ENCODE measurements around the gene UBL4B. TPM values are rescaled to one million over a fixed set of nuclear protein-coding genes. Genes with fewer than 3 reads are reported as not detected.

UBL4B gene
- total and polyA plus RNA-seq, 2 experiments from 2014 or later: not detected

- H3K27me3 ChIP-seq: peaks cover 47% of the 10 kb centered on the region
- no peak overlapping the region for H2AFZ ChIP-seq
- H3K9me3 ChIP-seq (ENCODE audit: low read depth): no peaks in the 10 kb centered on the region
- DNase-seq (ENCODE audit: low spot score): no peak
- H4K20me1 ChIP-seq (ENCODE audit: insufficient read depth, poor library complexity, severe bottlenecking): no peaks in the 10 kb centered on the region
- H3K4me1 ChIP-seq (ENCODE audit: insufficient read depth): no peaks in the 10 kb centered on the region
- H3K4me2 ChIP-seq: no peak overlapping the region
- H3K4me3 ChIP-seq: no peak overlapping the region
- H3K27ac ChIP-seq: no peak overlapping the region
- no peaks in the 10 kb centered on the region for H3K9me2 ChIP-seq (replicated peaks; ENCODE audit: insufficient read depth)
- H3K79me2 ChIP-seq: no peaks in the 10 kb centered on the region
- H3K36me3 ChIP-seq (replicated peaks; ENCODE audit: insufficient read depth, low read depth): no peaks in the 10 kb centered on the region
- TF ChIP-seq, protein P1, sequence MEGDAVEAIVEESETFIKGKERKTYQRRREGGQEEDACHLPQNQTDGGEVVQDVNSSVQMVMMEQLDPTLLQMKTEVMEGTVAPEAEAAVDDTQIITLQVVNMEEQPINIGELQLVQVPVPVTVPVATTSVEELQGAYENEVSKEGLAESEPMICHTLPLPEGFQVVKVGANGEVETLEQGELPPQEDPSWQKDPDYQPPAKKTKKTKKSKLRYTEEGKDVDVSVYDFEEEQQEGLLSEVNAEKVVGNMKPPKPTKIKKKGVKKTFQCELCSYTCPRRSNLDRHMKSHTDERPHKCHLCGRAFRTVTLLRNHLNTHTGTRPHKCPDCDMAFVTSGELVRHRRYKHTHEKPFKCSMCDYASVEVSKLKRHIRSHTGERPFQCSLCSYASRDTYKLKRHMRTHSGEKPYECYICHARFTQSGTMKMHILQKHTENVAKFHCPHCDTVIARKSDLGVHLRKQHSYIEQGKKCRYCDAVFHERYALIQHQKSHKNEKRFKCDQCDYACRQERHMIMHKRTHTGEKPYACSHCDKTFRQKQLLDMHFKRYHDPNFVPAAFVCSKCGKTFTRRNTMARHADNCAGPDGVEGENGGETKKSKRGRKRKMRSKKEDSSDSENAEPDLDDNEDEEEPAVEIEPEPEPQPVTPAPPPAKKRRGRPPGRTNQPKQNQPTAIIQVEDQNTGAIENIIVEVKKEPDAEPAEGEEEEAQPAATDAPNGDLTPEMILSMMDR (IDR thresholded peaks at IDR 0.05; ENCODE audit: poor library complexity): no peak
- TF ChIP-seq EZH2 (IDR thresholded peaks at IDR 0.05; ENCODE audit: borderline replicate concordance) (no peak), EZH2phosphoT487 (IDR thresholded peaks at IDR 0.05; ENCODE audit: low read depth, severe bottlenecking, unreplicated experiment) (no peak)
Observed at GRCh38 chr1:110132682-110133081, 20.4 kb downstream of the UBL4B start.

DNA sequence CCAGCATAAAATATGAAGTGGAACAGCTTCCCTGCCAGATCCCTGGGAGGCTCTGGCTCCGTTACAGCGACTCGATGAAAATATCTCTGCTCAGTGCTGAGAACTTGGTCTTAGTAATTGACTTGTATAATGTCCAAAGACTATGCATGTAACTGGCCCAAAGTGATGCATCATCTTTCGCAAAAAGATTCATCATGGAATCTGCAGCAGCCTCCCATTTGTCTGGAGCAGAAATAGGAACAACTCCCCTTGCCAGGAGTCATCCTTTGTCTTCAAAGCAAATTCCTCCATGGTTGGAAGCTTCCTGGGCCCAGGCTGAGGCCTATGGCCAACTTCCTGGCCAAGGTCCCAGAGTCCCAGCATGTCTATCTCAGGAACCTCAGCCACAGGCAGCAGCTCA, 21.2 kb downstream of the UBL4B start:
- TF ChIP-seq, protein P1 (IDR thresholded peaks at IDR 0.05; ENCODE audit: poor library complexity): no peak
- TF ChIP-seq EZH2phosphoT487 (IDR thresholded peaks at IDR 0.05; ENCODE audit: low read depth, severe bottlenecking, unreplicated experiment): no peak
- peaks cover 52% of the 10 kb centered on the region for H3K27me3 ChIP-seq
- H3K4me2 ChIP-seq: no peak overlapping the region
- H4K20me1 ChIP-seq (ENCODE audit: insufficient read depth, poor library complexity, severe bottlenecking): no peaks in the 10 kb centered on the region
- H2AFZ ChIP-seq: no peak overlapping the region
- H3K4me3 ChIP-seq: no peak overlapping the region
- no peaks in the 10 kb centered on the region for H3K9me3 ChIP-seq (ENCODE audit: low read depth)
- no peak for DNase-seq (ENCODE audit: low spot score)
- no peaks in the 10 kb centered on the region for H3K4me1 ChIP-seq (ENCODE audit: insufficient read depth)
- H3K27ac ChIP-seq: no peak overlapping the region
- H3K9me2 ChIP-seq (replicated peaks; ENCODE audit: insufficient read depth): no peaks in the 10 kb centered on the region
- H3K79me2 ChIP-seq: no peaks in the 10 kb centered on the region
- no peaks in the 10 kb centered on the region for H3K36me3 ChIP-seq (replicated peaks; ENCODE audit: insufficient read depth, low read depth)
- WGBS (ENCODE audit: low lambda C conversion rate, missing lambda C conversion rate): 96% methylated on average over 4 of the region's 4 CpGs

DNA sequence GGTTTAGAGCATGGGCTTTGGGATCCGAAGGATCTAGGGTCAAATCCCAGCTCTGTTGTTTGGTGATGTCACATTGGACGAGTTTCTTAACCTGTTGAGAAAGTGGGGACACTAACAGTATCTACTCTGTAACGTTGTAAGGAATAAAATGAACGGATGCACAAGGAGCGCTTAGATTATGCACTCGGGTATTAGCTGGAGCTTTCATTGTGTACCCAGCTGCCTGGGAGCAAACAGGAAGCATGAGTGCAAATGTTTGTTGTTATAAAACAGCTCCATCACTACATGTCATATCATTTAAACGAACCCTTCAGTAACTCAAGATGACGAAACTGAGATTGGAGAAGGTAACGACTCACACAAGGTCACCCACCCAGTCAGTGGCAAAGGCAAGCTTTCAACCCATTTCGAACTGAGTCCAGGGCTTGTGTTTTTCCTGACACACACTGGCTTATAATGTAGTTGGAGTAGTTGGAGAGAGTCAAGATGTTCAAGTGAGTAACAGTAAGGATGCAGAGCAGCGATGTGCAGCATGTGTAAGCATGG, 21.9 kb downstream of the UBL4B start:
- Histone ChIP-seq H2AFZ (no peak overlapping the region), H3K4me3 (no peak overlapping the region), H3K4me1 (ENCODE audit: insufficient read depth) (no peaks in the 10 kb centered on the region), H3K27me3 (peaks cover 52% of the 10 kb centered on the region), H3K27ac (no peak overlapping the region), H4K20me1 (ENCODE audit: insufficient read depth, poor library complexity, severe bottlenecking) (no peaks in the 10 kb centered on the region), H3K9me3 (ENCODE audit: low read depth) (no peaks in the 10 kb centered on the region), H3K4me2 (no peak overlapping the region), H3K79me2 (no peaks in the 10 kb centered on the region), H3K9me2 (replicated peaks; ENCODE audit: insufficient read depth) (no peaks in the 10 kb centered on the region), H3K36me3 (replicated peaks; ENCODE audit: insufficient read depth, low read depth) (no peaks in the 10 kb centered on the region)
- TF ChIP-seq EZH2 (IDR thresholded peaks at IDR 0.05; ENCODE audit: borderline replicate concordance) (no peak), EZH2phosphoT487 (IDR thresholded peaks at IDR 0.05; ENCODE audit: low read depth, severe bottlenecking, unreplicated experiment) (no peak)
- TF ChIP-seq, protein P1 (IDR thresholded peaks at IDR 0.05; ENCODE audit: poor library complexity): no peak
- WGBS (ENCODE audit: low lambda C conversion rate, missing lambda C conversion rate): 72% methylated on average over 11 of the region's 11 CpGs
- no peak for DNase-seq (ENCODE audit: low spot score)

- no peak overlapping the region for H3K27ac ChIP-seq
- DNase-seq (ENCODE audit: low spot score): no peak
- no peak overlapping the region for H3K4me2 ChIP-seq
- H4K20me1 ChIP-seq (ENCODE audit: insufficient read depth, poor library complexity, severe bottlenecking): no peaks in the 10 kb centered on the region
- WGBS (ENCODE audit: low lambda C conversion rate, missing lambda C conversion rate): 42% methylated on average over 4 of the region's 4 CpGs
- TF ChIP-seq EZH2phosphoT487 (IDR thresholded peaks at IDR 0.05; ENCODE audit: low read depth, severe bottlenecking, unreplicated experiment) (no peak), EZH2 (IDR thresholded peaks at IDR 0.05; ENCODE audit: borderline replicate concordance) (no peak)
- TF ChIP-seq, protein P1 (IDR thresholded peaks at IDR 0.05; ENCODE audit: poor library complexity): no peak
- H3K9me3 ChIP-seq (ENCODE audit: low read depth): no peaks in the 10 kb centered on the region
- H3K9me2 ChIP-seq (replicated peaks; ENCODE audit: insufficient read depth): no peaks in the 10 kb centered on the region
- H3K27me3 ChIP-seq: peaks cover 46% of the 10 kb centered on the region
- H3K36me3 ChIP-seq (replicated peaks; ENCODE audit: insufficient read depth, low read depth): no peaks in the 10 kb centered on the region
- H3K79me2 ChIP-seq: no peaks in the 10 kb centered on the region
- no peak overlapping the region for H3K4me3 ChIP-seq
- H3K4me1 ChIP-seq (ENCODE audit: insufficient read depth): no peaks in the 10 kb centered on the region
- H2AFZ ChIP-seq: no peak overlapping the region
Observed at GRCh38 chr1:110135246-110135645, 23.0 kb downstream of the UBL4B start.
